VCaP (cell line): ENCODE measurements around the gene HASPIN.

Experiments used
- H3K27ac ChIP-seq: fragments of 450-650 bp; 2 replicates; pipeline ENCODE4 v1.5.1; 2017
- CTCF ChIP-seq: fragments of 450-650 bp; conservative IDR thresholded peaks from 2 replicates; pipeline ENCODE4 v1.5.1; 2017; ENCODE audit warnings: mild to moderate bottlenecking, moderate library complexity

Gene HASPIN

GRCh38 chr17:3754066-3754457 is 30.4 kb downstream of the HASPIN start:
- H3K27ac ChIP-seq, result peak overlapping the region; percentile 78
- TF ChIP-seq CTCF, result no peak

GRCh38 chr17:3754458-3755334 is 31.0 kb downstream of the HASPIN start:
- TF ChIP-seq CTCF, result no peak
- peak overlapping the region; percentile 90 for H3K27ac ChIP-seq

DNA sequence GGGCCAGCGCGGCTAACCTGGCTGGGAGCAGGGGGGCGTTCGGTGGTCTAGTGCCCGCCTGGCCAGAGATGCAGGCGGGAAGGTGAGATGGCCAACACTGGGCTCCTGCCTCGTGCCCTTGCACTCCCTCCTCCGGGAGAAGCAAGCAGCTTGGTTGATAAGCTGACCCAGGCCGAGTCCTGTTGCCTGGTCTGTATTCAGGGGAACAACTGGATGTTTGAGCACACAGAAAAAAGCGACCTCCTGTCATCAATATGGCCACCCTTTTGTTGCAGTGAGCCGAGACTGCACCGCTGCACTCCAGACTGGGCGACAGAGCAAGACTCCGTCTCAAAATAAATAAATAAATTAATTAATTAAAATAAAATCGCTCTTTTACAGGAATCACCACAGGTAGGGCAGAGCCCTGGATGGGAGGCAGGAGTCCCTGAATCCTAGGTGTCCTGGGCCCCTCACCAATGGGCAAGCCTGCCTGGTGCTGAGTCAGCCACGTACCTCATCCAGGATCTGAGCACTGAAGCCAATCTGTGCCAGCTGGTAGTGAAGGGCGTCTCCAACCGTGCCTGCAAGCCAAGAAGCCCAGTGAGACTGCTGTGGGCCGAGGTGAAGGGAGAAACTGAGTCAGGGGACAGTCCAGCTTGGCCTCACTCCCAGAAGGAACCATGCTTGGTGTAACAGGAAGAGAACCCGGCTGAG is 31.8 kb downstream of the HASPIN start:
- peak overlapping the region; percentile 90 for H3K27ac ChIP-seq
- no peak for TF ChIP-seq CTCF

DNA sequence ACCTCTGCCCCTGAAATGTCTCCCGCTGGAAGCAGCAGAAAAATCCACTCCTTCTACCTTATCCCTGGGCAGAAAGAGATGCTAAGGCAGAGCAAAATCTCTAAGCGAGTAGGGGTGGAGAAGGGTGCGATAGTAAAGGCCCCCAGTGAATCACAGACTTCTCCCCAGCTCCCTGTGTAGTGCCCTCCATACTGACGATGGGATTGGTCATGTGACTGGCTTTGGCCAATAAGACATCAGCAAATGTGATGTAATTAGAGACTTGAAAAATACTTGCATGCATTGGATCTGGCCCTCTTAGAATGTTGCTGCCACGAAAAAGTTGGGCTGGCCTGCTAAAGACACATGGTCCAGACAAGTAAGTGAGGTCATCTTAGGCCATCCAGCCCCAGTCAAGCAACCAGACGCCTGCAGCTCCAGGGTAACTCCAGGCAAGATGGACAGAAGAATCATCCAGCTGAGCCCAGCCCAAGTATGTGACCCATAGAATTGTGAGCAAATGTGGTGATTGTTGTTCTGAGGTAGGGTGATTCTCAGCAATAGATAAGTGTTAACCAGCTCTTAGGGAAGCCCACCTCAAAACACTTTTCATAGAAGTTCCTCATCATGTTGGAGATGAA is 36.0 kb downstream of the HASPIN start:
- TF ChIP-seq CTCF, result no peak
- no peak overlapping the region for H3K27ac ChIP-seq

DNA sequence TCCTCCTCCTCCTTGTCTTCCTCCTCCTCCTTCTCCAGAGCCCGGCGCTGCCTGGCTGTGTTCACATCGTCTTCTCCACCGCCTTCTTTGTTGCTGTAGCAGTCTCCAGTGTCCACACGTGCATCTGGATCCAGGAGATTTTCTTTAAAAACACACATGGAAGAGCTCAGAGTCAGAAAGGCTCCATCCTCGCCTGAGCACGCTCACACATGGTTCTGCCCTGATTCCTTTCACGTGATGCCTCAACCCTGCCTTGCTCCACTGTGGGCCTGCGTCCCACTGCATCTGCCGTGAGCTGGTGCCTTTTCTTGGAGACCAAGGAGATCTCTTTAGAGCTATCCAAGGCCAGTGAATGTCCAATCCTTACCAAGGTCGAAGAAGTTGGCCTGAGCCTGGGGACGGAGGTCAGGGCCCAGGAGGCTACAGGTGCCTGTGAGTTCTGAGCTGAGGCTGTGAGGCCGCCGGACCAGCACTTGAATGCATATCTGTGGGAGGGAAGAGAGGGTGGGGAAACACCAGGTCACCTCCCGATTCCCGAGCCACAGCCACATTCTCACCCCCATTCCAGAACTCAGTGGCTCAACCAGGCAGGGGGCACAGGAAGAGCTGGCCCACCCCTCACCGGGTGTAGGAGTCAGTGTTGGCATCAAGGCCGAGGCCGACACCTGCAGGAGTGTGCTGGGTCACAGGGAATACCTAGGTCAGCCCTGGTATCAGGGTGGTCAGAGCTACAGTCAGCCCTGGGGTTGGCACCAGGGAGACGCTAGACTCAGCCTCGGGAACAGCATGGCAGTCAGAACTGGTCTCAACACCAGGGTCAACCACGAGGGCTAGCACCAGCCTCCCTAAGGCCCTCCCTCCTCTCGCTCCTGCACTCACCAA is 37.6 kb downstream of the HASPIN start:
- TF ChIP-seq CTCF, result no peak
- H3K27ac ChIP-seq, result no peak overlapping the region

DNA sequence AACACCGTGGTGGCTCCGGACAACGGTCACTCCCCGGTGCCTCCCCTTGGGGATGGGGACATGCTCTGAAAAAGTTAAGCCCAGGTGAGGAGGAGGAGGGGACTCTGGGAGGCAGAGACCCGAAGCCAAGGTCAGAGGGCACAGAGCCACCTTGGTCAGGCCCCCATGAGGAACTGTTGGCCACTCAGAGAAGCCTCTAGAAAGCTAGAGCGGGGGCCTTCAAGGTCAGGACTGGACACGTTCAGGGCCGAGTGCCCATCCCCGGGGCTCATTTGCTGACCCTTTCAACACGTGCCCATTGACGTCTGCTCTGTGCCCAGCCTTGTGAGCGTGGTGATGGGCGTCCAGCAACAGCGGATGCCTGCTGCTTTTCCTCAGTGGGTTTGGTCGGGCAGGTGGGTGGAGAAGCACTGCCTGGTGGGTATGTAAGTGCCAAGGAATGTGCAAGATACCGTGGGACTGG is 38.2 kb downstream of the HASPIN start:
- H3K27ac ChIP-seq, result no peak overlapping the region

More for the DNA sequence above, 38.2 kb downstream of the HASPIN start:
- TF ChIP-seq CTCF, result no peak
